Measurements from ENCODE around the gene PLA2G3. TPM values are rescaled to one million over a fixed set of nuclear protein-coding genes. Genes with fewer than 3 reads are reported as not detected.

The PLA2G3 gene
- polyA plus RNA-seq, 4 donors = 0.01 to 4.2 TPM; not detected in 2

GRCh38 chr22:31134688-31135087 is 5.6 kb downstream of the PLA2G3 start:
- FAIRE-seq (no peak), DNase-seq (no peak)
- H3K9me3 ChIP-seq (ENCODE audit: control insufficient read depth in 2 of 2, insufficient read depth in 1 of 2, low read depth in 1 of 2, low read length in 1 of 2) = no peaks in the 10 kb centered on the region
- H3K4me3 ChIP-seq (ENCODE audit: low read depth in 1 of 3, low read length in 3 of 3) = no peak overlapping the region
- WGBS, 3 donors = 87 to 89% (median 87%) methylated on average over 4 of the region's 4 CpGs
- peaks cover 0 to 43% (median 2%) of the 10 kb centered on the region in 3 donors for H3K36me3 ChIP-seq (ENCODE audit: control insufficient read depth in 3 of 3, insufficient read depth in 2 of 3, low read depth in 1 of 3, low read length in 3 of 3)
- no peak overlapping the region for H3K27ac ChIP-seq (ENCODE audit: low read depth in 1 of 3, low read length in 2 of 3)
- H3K27me3 ChIP-seq (ENCODE audit: control insufficient read depth in 3 of 3, insufficient read depth in 3 of 3, low read length in 3 of 3) = peaks cover 0 to 11% (median 5%) of the 10 kb centered on the region in 3 donors
- peaks cover 0 to 4% (median 0%) of the 10 kb centered on the region in 3 donors for H3K4me1 ChIP-seq (ENCODE audit: control insufficient read depth in 3 of 3, insufficient read depth in 2 of 3, low read depth in 1 of 3, low read length in 2 of 3)

GRCh38 chr22:31133911-31134310 is 6.4 kb downstream of the PLA2G3 start:
- peaks cover 0 to 43% (median 2%) of the 10 kb centered on the region in 3 donors for H3K36me3 ChIP-seq (ENCODE audit: control insufficient read depth in 3 of 3, insufficient read depth in 2 of 3, low read depth in 1 of 3, low read length in 3 of 3)
- WGBS, 3 donors = 94% methylated on average over 16 to 19 of the region's 19 CpGs
- no peak for DNase-seq
- no peak overlapping the region for H3K4me3 ChIP-seq (ENCODE audit: low read depth in 1 of 3, low read length in 3 of 3)
- H3K27ac ChIP-seq (ENCODE audit: low read depth in 1 of 3, low read length in 2 of 3) = no peak overlapping the region
- H3K4me1 ChIP-seq (ENCODE audit: control insufficient read depth in 3 of 3, insufficient read depth in 2 of 3, low read depth in 1 of 3, low read length in 2 of 3) = peaks cover 0 to 4% (median 0%) of the 10 kb centered on the region in 3 donors
- no peaks in the 10 kb centered on the region for H3K9me3 ChIP-seq (ENCODE audit: control insufficient read depth in 2 of 2, insufficient read depth in 1 of 2, low read depth in 1 of 2, low read length in 1 of 2)
- no peak for FAIRE-seq
- H3K27me3 ChIP-seq (ENCODE audit: control insufficient read depth in 3 of 3, insufficient read depth in 3 of 3, low read length in 3 of 3) = peaks cover 0 to 5% (median 0%) of the 10 kb centered on the region in 3 donors

DNA sequence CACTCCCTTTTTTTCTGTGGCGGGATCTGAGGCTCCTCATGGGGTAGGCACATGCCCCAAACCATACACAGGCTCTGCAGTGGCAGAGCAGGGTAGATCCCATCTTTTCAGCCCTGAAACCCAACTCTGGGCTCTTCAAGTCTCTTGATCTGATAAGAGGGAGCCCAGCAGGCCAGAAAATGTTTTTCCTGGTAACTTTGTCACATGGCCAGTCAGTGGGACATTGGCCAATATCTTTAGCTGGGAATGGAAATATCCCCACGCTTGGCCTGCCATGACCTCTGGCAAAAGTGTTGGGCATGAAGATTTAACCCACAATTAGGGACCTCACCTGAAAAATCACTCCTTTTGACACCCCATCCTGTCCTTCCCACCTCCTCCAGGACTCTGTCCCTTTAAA is 9.4 kb downstream of the PLA2G3 start:
- Histone ChIP-seq H3K36me3 (ENCODE audit: control insufficient read depth in 3 of 3, insufficient read depth in 2 of 3, low read depth in 1 of 3, low read length in 3 of 3) (peaks cover 0 to 73% (median 2%) of the 10 kb centered on the region in 3 donors), H3K4me3 (ENCODE audit: low read depth in 1 of 3, low read length in 3 of 3) (no peak overlapping the region), H3K27ac (ENCODE audit: low read depth in 1 of 3, low read length in 2 of 3) (no peak overlapping the region), H3K4me1 (ENCODE audit: control insufficient read depth in 3 of 3, insufficient read depth in 2 of 3, low read depth in 1 of 3, low read length in 2 of 3) (peaks cover 0 to 4% (median 2%) of the 10 kb centered on the region in 3 donors), H3K9me3 (ENCODE audit: control insufficient read depth in 2 of 2, insufficient read depth in 1 of 2, low read depth in 1 of 2, low read length in 1 of 2) (no peaks in the 10 kb centered on the region), H3K27me3 (ENCODE audit: control insufficient read depth in 3 of 3, insufficient read depth in 3 of 3, low read length in 3 of 3) (no peaks in the 10 kb centered on the region)
- DNase-seq (no peak), FAIRE-seq (no peak)
- WGBS, 3 donors = 77 to 95% (median 77%) methylated on average over 2 of the region's 2 CpGs

DNA sequence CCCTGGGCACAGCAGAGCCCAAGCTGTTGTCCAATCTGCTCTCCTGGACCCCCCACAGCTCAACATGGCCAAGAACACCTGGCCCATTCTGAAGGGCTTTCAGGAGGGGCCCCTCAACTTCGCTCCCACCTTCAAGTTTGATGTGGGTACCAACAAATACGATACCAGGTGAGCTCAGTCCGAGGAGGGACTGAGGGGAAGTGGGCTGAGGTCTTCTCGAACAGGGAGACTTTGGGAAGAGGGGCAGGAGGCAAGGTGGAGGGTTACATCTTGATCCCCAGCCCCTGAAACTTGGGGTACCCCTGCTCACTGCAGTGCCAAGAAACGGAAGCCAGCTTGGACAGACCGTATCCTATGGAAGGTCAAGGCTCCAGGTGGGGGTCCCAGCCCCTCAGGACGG is 12.2 kb downstream of the PLA2G3 start:
- H3K4me1 ChIP-seq (ENCODE audit: control insufficient read depth in 3 of 3, insufficient read depth in 2 of 3, low read depth in 1 of 3, low read length in 2 of 3) = peaks cover 2 to 14% (median 4%) of the 10 kb centered on the region in 3 donors
- WGBS, 3 donors = 92 to 95% (median 92%) methylated on average over 7 of the region's 7 CpGs
- no peak overlapping the region for H3K27ac ChIP-seq (ENCODE audit: low read depth in 1 of 3, low read length in 2 of 3)
- H3K27me3 ChIP-seq (ENCODE audit: control insufficient read depth in 3 of 3, insufficient read depth in 3 of 3, low read length in 3 of 3) = no peaks in the 10 kb centered on the region
- peaks cover 0 to 67% (median 0%) of the 10 kb centered on the region in 3 donors for H3K36me3 ChIP-seq (ENCODE audit: control insufficient read depth in 3 of 3, insufficient read depth in 2 of 3, low read depth in 1 of 3, low read length in 3 of 3)
- no peaks in the 10 kb centered on the region for H3K9me3 ChIP-seq (ENCODE audit: control insufficient read depth in 2 of 2, insufficient read depth in 1 of 2, low read depth in 1 of 2, low read length in 1 of 2)
- DNase-seq (no peak), FAIRE-seq (no peak)
- H3K4me3 ChIP-seq (ENCODE audit: low read depth in 1 of 3, low read length in 3 of 3) = no peak overlapping the region

DNA sequence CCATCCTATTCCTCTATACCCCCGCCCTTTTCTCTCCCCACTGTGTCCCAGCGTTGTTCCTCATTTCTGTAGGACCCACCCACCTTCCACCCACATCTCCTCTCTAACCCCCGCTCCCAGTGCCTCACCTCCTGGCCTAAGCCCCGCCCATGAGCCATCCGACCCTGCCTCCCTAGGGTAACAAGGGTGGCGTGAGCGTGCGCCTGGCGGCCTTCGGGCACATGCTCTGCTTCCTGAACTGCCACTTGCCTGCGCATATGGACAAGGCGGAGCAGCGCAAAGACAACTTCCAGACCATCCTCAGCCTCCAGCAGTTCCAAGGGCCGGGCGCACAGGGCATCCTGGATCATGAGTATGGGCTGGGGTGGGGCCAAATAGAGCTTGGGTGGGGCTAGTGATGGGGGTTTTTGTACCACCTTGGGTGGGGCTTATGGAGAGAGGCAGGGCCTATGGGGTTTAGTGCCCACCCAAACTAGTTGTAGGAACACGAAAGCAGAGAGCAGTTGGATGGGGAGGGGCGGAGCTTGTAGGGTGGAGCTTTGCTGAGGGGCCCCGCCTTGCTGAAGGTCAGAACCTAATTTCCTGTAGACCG is 13.0 kb downstream of the PLA2G3 start:
- H3K27ac ChIP-seq (ENCODE audit: low read depth in 1 of 3, low read length in 2 of 3) = no peak overlapping the region
- peaks cover 0 to 61% (median 0%) of the 10 kb centered on the region in 3 donors for H3K36me3 ChIP-seq (ENCODE audit: control insufficient read depth in 3 of 3, insufficient read depth in 2 of 3, low read depth in 1 of 3, low read length in 3 of 3)
- H3K27me3 ChIP-seq (ENCODE audit: control insufficient read depth in 3 of 3, insufficient read depth in 3 of 3, low read length in 3 of 3) = no peaks in the 10 kb centered on the region
- H3K4me1 ChIP-seq (ENCODE audit: control insufficient read depth in 3 of 3, insufficient read depth in 2 of 3, low read depth in 1 of 3, low read length in 2 of 3) = peaks cover 2 to 20% (median 4%) of the 10 kb centered on the region in 3 donors
- FAIRE-seq (no peak), DNase-seq (no peak)
- WGBS, 3 donors = 51 to 83% (median 69%) methylated on average over 17 to 19 of the region's 19 CpGs
- H3K4me3 ChIP-seq (ENCODE audit: low read depth in 1 of 3, low read length in 3 of 3) = no peak overlapping the region
- no peaks in the 10 kb centered on the region for H3K9me3 ChIP-seq (ENCODE audit: control insufficient read depth in 2 of 2, insufficient read depth in 1 of 2, low read depth in 1 of 2, low read length in 1 of 2)

GRCh38 chr22:31126869-31127175 is 13.5 kb downstream of the PLA2G3 start:
- FAIRE-seq (no peak), DNase-seq (no peak)
- Histone ChIP-seq H3K27me3 (ENCODE audit: control insufficient read depth in 3 of 3, insufficient read depth in 3 of 3, low read length in 3 of 3) (no peaks in the 10 kb centered on the region), H3K4me1 (ENCODE audit: control insufficient read depth in 3 of 3, insufficient read depth in 2 of 3, low read depth in 1 of 3, low read length in 2 of 3) (peaks cover 2 to 25% (median 4%) of the 10 kb centered on the region in 3 donors), H3K9me3 (ENCODE audit: control insufficient read depth in 2 of 2, insufficient read depth in 1 of 2, low read depth in 1 of 2, low read length in 1 of 2) (no peaks in the 10 kb centered on the region), H3K36me3 (ENCODE audit: control insufficient read depth in 3 of 3, insufficient read depth in 2 of 3, low read depth in 1 of 3, low read length in 3 of 3) (peaks cover 0 to 58% (median 0%) of the 10 kb centered on the region in 3 donors), H3K27ac (ENCODE audit: low read depth in 1 of 3, low read length in 2 of 3) (no peak overlapping the region), H3K4me3 (ENCODE audit: low read depth in 1 of 3, low read length in 3 of 3) (no peak overlapping the region)
- WGBS, 3 donors = 82 to 94% (median 89%) methylated on average over 13 of the region's 13 CpGs

GRCh38 chr22:31126128-31126868 is 14.0 kb downstream of the PLA2G3 start:
- no peak for FAIRE-seq
- 88 to 92% (median 90%) methylated on average over 19 to 22 of the region's 22 CpGs for WGBS, 3 donors
- no peak overlapping the region for H3K4me3 ChIP-seq (ENCODE audit: low read depth in 1 of 3, low read length in 3 of 3)
- peaks cover 0 to 54% (median 0%) of the 10 kb centered on the region in 3 donors for H3K36me3 ChIP-seq (ENCODE audit: control insufficient read depth in 3 of 3, insufficient read depth in 2 of 3, low read depth in 1 of 3, low read length in 3 of 3)
- H3K27me3 ChIP-seq (ENCODE audit: control insufficient read depth in 3 of 3, insufficient read depth in 3 of 3, low read length in 3 of 3) = no peaks in the 10 kb centered on the region
- no peak for DNase-seq
- H3K9me3 ChIP-seq (ENCODE audit: control insufficient read depth in 2 of 2, insufficient read depth in 1 of 2, low read depth in 1 of 2, low read length in 1 of 2) = no peaks in the 10 kb centered on the region
- peaks cover 0 to 30% (median 4%) of the 10 kb centered on the region in 3 donors for H3K4me1 ChIP-seq (ENCODE audit: control insufficient read depth in 3 of 3, insufficient read depth in 2 of 3, low read depth in 1 of 3, low read length in 2 of 3)
- no peak overlapping the region for H3K27ac ChIP-seq (ENCODE audit: low read depth in 1 of 3, low read length in 2 of 3)

GRCh38 chr22:31125521-31126117 is 14.7 kb downstream of the PLA2G3 start:
- Histone ChIP-seq H3K27ac (ENCODE audit: low read depth in 1 of 3, low read length in 2 of 3) (no peak overlapping the region), H3K27me3 (ENCODE audit: control insufficient read depth in 3 of 3, insufficient read depth in 3 of 3, low read length in 3 of 3) (no peaks in the 10 kb centered on the region), H3K36me3 (ENCODE audit: control insufficient read depth in 3 of 3, insufficient read depth in 2 of 3, low read depth in 1 of 3, low read length in 3 of 3) (peaks cover 0 to 49% (median 0%) of the 10 kb centered on the region in 3 donors), H3K4me1 (ENCODE audit: control insufficient read depth in 3 of 3, insufficient read depth in 2 of 3, low read depth in 1 of 3, low read length in 2 of 3) (peaks cover 0 to 33% (median 4%) of the 10 kb centered on the region in 3 donors), H3K4me3 (ENCODE audit: low read depth in 1 of 3, low read length in 3 of 3) (no peak overlapping the region), H3K9me3 (ENCODE audit: control insufficient read depth in 2 of 2, insufficient read depth in 1 of 2, low read depth in 1 of 2, low read length in 1 of 2) (no peaks in the 10 kb centered on the region)
- WGBS, 3 donors = 73 to 76% (median 75%) methylated on average over 12 of the region's 12 CpGs
- DNase-seq (no peak), FAIRE-seq (no peak)

All from small intestine (tissue), 7 donors.